ENCODE results near the gene FAM131B. TPM values are rescaled to one million over a fixed set of nuclear protein-coding genes. Genes with fewer than 3 reads are reported as not detected.
A peak's percentile ranks its signal among the peaks of the same experiment; 100 is the strongest.

Gene FAM131B
- total and polyA plus RNA-seq, 9 of the 15 experiments (the other 6 are each of a cell fraction or from before 2014, with no cell fraction given) = 0.03 to 0.04 TPM; not detected in 7

DNA sequence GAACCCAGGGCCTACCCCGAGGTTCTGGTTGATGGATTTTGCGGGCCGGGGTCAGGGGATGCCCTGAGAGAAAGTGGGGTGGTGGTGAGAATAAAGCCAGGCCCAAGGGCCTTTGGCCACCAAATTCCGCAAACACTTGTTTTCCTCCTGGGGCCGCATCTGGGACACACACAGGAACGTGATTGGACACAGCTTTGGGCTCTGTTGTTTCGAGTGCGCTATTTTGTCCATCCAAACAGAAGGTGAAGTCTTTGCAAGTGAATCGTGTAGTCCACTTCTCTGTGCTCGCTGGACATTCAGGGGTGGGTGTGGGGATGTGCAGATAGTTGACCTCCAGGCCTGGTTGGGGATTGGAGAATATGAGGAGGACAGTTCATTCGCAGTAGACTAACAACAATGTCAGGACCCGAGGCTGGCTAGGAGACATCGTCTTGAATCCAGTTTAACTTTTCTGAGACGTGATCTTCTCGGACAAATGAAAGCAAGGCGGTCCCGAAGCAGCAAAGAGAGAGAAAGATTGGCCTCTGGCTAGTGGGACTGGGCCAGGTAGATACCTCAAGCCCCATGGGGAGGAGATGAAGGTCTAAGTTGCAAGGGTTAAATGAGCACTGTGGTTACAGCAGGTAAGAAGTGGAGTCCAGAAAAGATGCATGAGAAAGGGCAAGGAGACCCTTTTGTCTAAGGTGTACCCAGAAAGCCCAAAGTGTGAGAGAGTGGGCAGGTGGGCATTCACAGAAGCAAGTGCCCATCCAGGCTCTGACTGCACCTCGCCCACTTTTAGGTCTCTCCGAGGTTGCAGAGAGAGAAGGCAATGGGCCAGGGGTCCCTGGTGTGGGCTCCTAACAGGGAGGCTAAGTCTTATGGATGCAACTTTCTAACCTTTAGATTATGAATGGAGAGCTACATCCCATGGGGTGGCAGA lies 764 bp upstream of the FAM131B start:
- Histone ChIP-seq H3K27ac (ENCODE audit: extremely low read depth, low read depth, low read length) (no peak overlapping the region), H3K4me2 (ENCODE audit: insufficient read depth, low read length) (no peak overlapping the region), H2AFZ (ENCODE audit: low read depth, low read length) (no peak overlapping the region), H3K79me2 (ENCODE audit: control insufficient read depth, insufficient read depth, low read length) (no peaks in the 10 kb centered on the region), H3K27me3 (ENCODE audit: control insufficient read depth in 2 of 2, insufficient read depth in 2 of 2, low read length in 2 of 2) (peaks cover 82 to 87% of the 10 kb centered on the region in 2 experiments), H3K9ac (ENCODE audit: insufficient read depth in 1 of 2, low read depth in 2 of 2, low read length in 2 of 2) (no peak overlapping the region), H3K36me3 (ENCODE audit: control insufficient read depth, insufficient read depth, low read length) (no peaks in the 10 kb centered on the region), H3K9me3 (replicated peaks; ENCODE audit: control insufficient read depth, insufficient read depth, low read depth, low read length) (no peaks in the 10 kb centered on the region), H3K4me3 (no peak overlapping the region), H4K20me1 (replicated peaks; ENCODE audit: control insufficient read depth, insufficient read depth, low read length) (peaks cover 10% of the 10 kb centered on the region; the same call in 1 of the 2 replicates), H3K4me1 (replicated peaks in 1 of 2; ENCODE audit: control insufficient read depth in 2 of 2, insufficient read depth in 2 of 2, low read length in 2 of 2) (peaks cover 0 to 17% of the 10 kb centered on the region in 2 experiments; a peak in 2 of 5 replicates), H3K9me1 (ENCODE audit: control insufficient read depth, insufficient read depth, low read length) (peaks cover 3% of the 10 kb centered on the region)
- ATAC-seq (no peak), DNase-seq (ENCODE audit: extremely low read depth in 1 of 4, low spot score in 3 of 4) (no peak), FAIRE-seq (no peak)
- TF ChIP-seq, protein P1, sequence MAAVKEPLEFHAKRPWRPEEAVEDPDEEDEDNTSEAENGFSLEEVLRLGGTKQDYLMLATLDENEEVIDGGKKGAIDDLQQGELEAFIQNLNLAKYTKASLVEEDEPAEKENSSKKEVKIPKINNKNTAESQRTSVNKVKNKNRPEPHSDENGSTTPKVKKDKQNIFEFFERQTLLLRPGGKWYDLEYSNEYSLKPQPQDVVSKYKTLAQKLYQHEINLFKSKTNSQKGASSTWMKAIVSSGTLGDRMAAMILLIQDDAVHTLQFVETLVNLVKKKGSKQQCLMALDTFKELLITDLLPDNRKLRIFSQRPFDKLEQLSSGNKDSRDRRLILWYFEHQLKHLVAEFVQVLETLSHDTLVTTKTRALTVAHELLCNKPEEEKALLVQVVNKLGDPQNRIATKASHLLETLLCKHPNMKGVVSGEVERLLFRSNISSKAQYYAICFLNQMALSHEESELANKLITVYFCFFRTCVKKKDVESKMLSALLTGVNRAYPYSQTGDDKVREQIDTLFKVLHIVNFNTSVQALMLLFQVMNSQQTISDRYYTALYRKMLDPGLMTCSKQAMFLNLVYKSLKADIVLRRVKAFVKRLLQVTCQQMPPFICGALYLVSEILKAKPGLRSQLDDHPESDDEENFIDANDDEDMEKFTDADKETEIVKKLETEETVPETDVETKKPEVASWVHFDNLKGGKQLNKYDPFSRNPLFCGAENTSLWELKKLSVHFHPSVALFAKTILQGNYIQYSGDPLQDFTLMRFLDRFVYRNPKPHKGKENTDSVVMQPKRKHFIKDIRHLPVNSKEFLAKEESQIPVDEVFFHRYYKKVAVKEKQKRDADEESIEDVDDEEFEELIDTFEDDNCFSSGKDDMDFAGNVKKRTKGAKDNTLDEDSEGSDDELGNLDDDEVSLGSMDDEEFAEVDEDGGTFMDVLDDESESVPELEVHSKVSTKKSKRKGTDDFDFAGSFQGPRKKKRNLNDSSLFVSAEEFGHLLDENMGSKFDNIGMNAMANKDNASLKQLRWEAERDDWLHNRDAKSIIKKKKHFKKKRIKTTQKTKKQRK (IDR thresholded peaks at IDR 0.05; ENCODE audit: borderline replicate concordance, low read depth, low read length) = no peak
- peak; percentile 68 for TF ChIP-seq CBX2 (IDR thresholded peaks at IDR 0.05; ENCODE audit: insufficient read depth, low read length, poor library complexity, severe bottlenecking)
- peak; percentile 95 for TF ChIP-seq EZH2 (IDR thresholded peaks at IDR 0.05; ENCODE audit: borderline replicate concordance, low read depth, low read length)
- intact Hi-C loops (cut with micrococcal nuclease) = no loop called here
- BruUV-seq (replicated peaks) = no TSS peak
- POLR2A ChIA-PET = no interaction called here
- CTCF ChIA-PET (ENCODE audit: low intra/inter-chr PET ratio) = no interaction called here
- 16% methylated on average over 19 of the region's 19 CpGs for WGBS (ENCODE audit: insufficient coverage, low coverage, missing lambda C conversion rate)
- in situ Hi-C loops (cut with MboI) = no loop called here
